HCT116 (cell line): Measurements from ENCODE around the gene CEACAM18. TPM values are rescaled to one million over a fixed set of nuclear protein-coding genes. Genes with fewer than 3 reads are reported as not detected.

ENCODE experiments used
- ATAC-seq: fragments of 200-7000 bp; cut with Tn5 transposase; 2 replicates; pipeline ENCODE4 v1.9.1; 2020; ENCODE audit warnings: mild to moderate bottlenecking, moderate library complexity
- BruUV-seq: library from RNA; stranded (reverse); fragments of 400-500 nt; replicated peaks from 2 replicates; lab custom pipeline; 2021; lab: Mats Ljungman, UMichigan
- CTCF ChIA-PET: fragments of 300-600 bp; sonication (Branson Sonifier 250); formaldehyde crosslinking; loops from one replicate; lab custom pipeline; 2021; ENCODE audit warnings: antibody characterized with exemption; lab: Charles Lee
- POLR2A ChIA-PET: fragments of 300-600, 350-600 bp; sonication (Branson Sonifier 250); formaldehyde crosslinking; loops from one replicate; lab custom pipeline; 2021; ENCODE audit warnings: antibody characterized with exemption; lab: Charles Lee
- RAD21 ChIA-PET, 2 experiments: fragments of 300-600 bp; sonication (Branson Sonifier 250); formaldehyde crosslinking; loops; one replicate each; lab custom pipeline; 2023; ENCODE audit warnings: low total read pairs in 2 of 2; ENCODE audit not compliant: uncharacterized antibody in 2 of 2, unreplicated experiment in 2 of 2, low non-redundant PET in 1 of 2; lab: Charles Lee
- DNase-seq: peaks from one replicate; pipeline ENCODE4 v3.0.0-alpha.2; 2010; ENCODE audit warnings: low read depth, low spot score
- H2AFZ ChIP-seq: fragments of 200-600 bp; shearing (Covaris generic), sonication (generic); 2 replicates; pipeline ENCODE4 v1.6.1; 2017; ENCODE audit warnings: low read depth, mixed run types, mixed read lengths, antibody characterized with exemption, low read length; ENCODE audit not compliant: poor library complexity, severe bottlenecking
- H3K27ac ChIP-seq: 2 replicates; pipeline ENCODE4 v1.5.1; 2012; ENCODE audit warnings: low read depth, low read length
- H3K27me3 ChIP-seq: fragments of 200-600 bp; sonication (generic); 2 replicates; pipeline ENCODE4 v1.6.1; 2016; ENCODE audit warnings: mixed run types, low read length, mixed read lengths; ENCODE audit not compliant: insufficient read depth
- H3K36me3 ChIP-seq, 2 experiments: fragments of 200-500 bp in 1 of 2; fragments of 200-600 bp in 1 of 2; sonication (Bioruptor generic) in 1 of 2; sonication (generic) in 1 of 2; 2 replicates each; pipeline versions ENCODE4 v1.5.1 to v1.6.1; 2014 to 2016; ENCODE audit warnings: low read length in 2 of 2, inconsistent platforms in 1 of 2, mixed read lengths in 1 of 2, mixed run types in 1 of 2; ENCODE audit not compliant: insufficient read depth in 2 of 2, control insufficient read depth in 1 of 2
- H3K4me1 ChIP-seq, 2 experiments: fragments of 200-600 bp in 1 of 2; sonication (generic) in 1 of 2; 2 replicates each; pipeline versions ENCODE4 v1.5.1 to v1.6.1; 2012 to 2017; ENCODE audit warnings: low read length in 2 of 2, inconsistent platforms in 1 of 2, mild to moderate bottlenecking in 1 of 2, mixed read lengths in 1 of 2, mixed run types in 1 of 2, moderate library complexity in 1 of 2; ENCODE audit not compliant: insufficient read depth in 2 of 2, control insufficient read depth in 1 of 2
- H3K4me2 ChIP-seq: fragments of 200-600 bp; sonication (generic); 2 replicates; pipeline ENCODE4 v1.6.1; 2017; ENCODE audit warnings: mixed run types, low read length, mixed read lengths
- H3K4me3 ChIP-seq, 2 experiments: fragments of 200-600 bp in 1 of 2; sonication (generic) in 1 of 2; replicated peaks in 1 of 2; 2 replicates each; pipeline ENCODE4 v1.5.1; 2011 to 2016; ENCODE audit warnings: low read length in 2 of 2, control low read depth in 1 of 2, low read depth in 1 of 2, mild to moderate bottlenecking in 1 of 2, mixed read lengths in 1 of 2, mixed run types in 1 of 2
- H3K79me2 ChIP-seq: fragments of 200-600 bp; sonication (generic); 2 replicates; pipeline ENCODE4 v1.6.1; 2017; ENCODE audit warnings: mild to moderate bottlenecking, mixed run types, low read length, moderate library complexity, mixed read lengths; ENCODE audit not compliant: insufficient read depth
- H3K9ac ChIP-seq: fragments of 200-600 bp; sonication (generic); 2 replicates; pipeline ENCODE4 v1.6.1; 2016; ENCODE audit warnings: low read length, mixed read lengths
- H3K9me2 ChIP-seq: fragments of 200-600 bp; sonication (generic), shearing (Covaris generic); 2 replicates; pipeline ENCODE4 v1.6.1; 2017; ENCODE audit warnings: mixed run types, mild to moderate bottlenecking, moderate library complexity; ENCODE audit not compliant: insufficient read depth
- H3K9me3 ChIP-seq, 2 experiments: fragments of 200-500 bp in 1 of 2; fragments of 200-600 bp in 1 of 2; sonication (Bioruptor generic) in 1 of 2; sonication (generic) in 1 of 2; 2 replicates each; pipeline ENCODE4 v1.6.1; 2014 to 2017; ENCODE audit warnings: low read length in 2 of 2, mixed read lengths in 2 of 2, inconsistent platforms in 1 of 2, low read depth in 1 of 2, mild to moderate bottlenecking in 1 of 2, mixed run types in 1 of 2, moderate library complexity in 1 of 2; ENCODE audit not compliant: control insufficient read depth in 1 of 2, insufficient read depth in 1 of 2
- H4K20me1 ChIP-seq: fragments of 200-600 bp; sonication (generic), shearing (Covaris generic); 2 replicates; pipeline ENCODE4 v1.6.1; 2017; ENCODE audit warnings: mixed run types, mild to moderate bottlenecking, moderate library complexity; ENCODE audit not compliant: insufficient read depth
- CBX3 ChIP-seq: IDR thresholded peaks from 2 replicates; pipeline ENCODE4 v1.6.1; 2012; ENCODE audit warnings: low read depth
- CTCF ChIP-seq, 3 experiments: fragments of 200-600 bp in 1 of 3; sonication (generic) in 1 of 3; IDR thresholded peaks in 2 of 3; conservative IDR thresholded peaks in 1 of 3; 2 replicates each; pipeline ENCODE4 v1.5.1; 2012 to 2017; ENCODE audit warnings: low read depth in 2 of 3, low read length in 2 of 3, antibody characterized with exemption in 1 of 3, borderline replicate concordance in 1 of 3, control low read depth in 1 of 3, mild to moderate bottlenecking in 1 of 3, mixed read lengths in 1 of 3, mixed run types in 1 of 3, moderate library complexity in 1 of 3; ENCODE audit not compliant: insufficient read depth in 1 of 3
- ELF1 ChIP-seq: IDR thresholded peaks from 2 replicates; pipeline ENCODE4 v1.6.1; 2012; ENCODE audit warnings: low read depth, borderline replicate concordance
- EZH2phosphoT487 ChIP-seq: fragments of 200-600 bp; IDR thresholded peaks from 2 replicates; pipeline ENCODE4 v1.6.1; 2018; ENCODE audit warnings: antibody characterized with exemption, borderline replicate concordance
- MAX ChIP-seq: IDR thresholded peaks from 2 replicates; pipeline ENCODE4 v1.6.1; 2012
- RAD21 ChIP-seq: IDR thresholded peaks from 2 replicates; pipeline ENCODE4 v1.6.1; 2012; ENCODE audit warnings: low read depth, mild to moderate bottlenecking
- SIN3A ChIP-seq: IDR thresholded peaks from 2 replicates; pipeline ENCODE4 v1.6.1; 2012; ENCODE audit warnings: low read depth
- ZFX ChIP-seq: fragments of 450-650 bp; IDR thresholded peaks from 2 replicates; pipeline ENCODE4 v1.6.1; 2017
- intact Hi-C: fragments of 100-400 bp; cut with micrococcal nuclease; formaldehyde crosslinking; loops from 2 replicates; pipeline ENCODE4 v1.10.0; 2022
- total RNA-seq: library from RNA; stranded (reverse); gene quantifications from one replicate; pipeline ENCODE4 v1.2.1, GENCODE V29; 2021; ENCODE audit not compliant: unreplicated experiment
- TF ChIP-seq, protein P1 (sequence below): IDR thresholded peaks from 2 replicates; pipeline ENCODE4 v1.6.1; 2011; ENCODE audit warnings: mild to moderate bottlenecking, low read length, moderate library complexity; ENCODE audit not compliant: insufficient replicate concordance; ENCODE audit errors: extremely low read depth

CEACAM18 gene
- total RNA-seq, 1 experiment from 2014 or later: not detected

DNA sequence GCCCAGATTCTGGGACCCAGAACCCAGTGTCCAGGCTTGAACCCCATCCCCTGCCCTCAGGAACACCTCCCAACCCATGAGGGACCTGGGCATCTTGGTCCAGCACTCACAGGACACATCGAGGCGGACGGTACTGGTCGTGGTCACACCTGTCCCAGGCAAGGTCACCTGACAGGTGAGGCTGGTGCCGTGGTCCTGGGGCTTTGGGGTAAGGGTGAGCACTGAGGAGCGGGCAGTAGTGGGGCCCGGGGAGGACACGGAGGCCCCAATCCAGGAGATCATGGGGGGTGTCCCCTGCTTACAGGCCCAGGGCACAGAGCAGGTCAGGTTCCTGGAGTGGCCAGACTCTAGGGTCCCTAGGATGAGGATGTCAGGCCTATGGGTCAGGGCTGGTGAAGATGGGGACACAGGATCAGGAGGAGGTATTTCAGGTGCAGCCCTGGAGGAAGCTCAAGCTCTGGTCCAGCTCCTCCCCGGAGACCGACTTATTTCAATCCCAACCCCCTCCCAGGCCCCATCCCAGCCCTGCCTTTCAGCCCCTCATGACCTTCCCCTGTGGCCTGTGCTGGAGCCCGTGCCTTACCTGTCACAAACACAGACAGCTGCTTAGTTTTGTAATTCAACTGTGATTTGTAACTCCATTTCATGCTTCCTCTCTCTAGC is 20.9 kb upstream of the CEACAM18 start:
- no peaks in the 10 kb centered on the region for H3K79me2 ChIP-seq
- no peaks in the 10 kb centered on the region for H3K9me2 ChIP-seq
- H3K4me3 ChIP-seq: no peak overlapping the region
- no peaks in the 10 kb centered on the region for H3K36me3 ChIP-seq
- H3K9ac ChIP-seq: no peak overlapping the region
- H3K27me3 ChIP-seq: no peaks in the 10 kb centered on the region
- no peak for DNase-seq
- no peaks in the 10 kb centered on the region for H3K4me1 ChIP-seq
- ChIA-PET RAD21 (no interaction called here), POLR2A (no interaction called here), CTCF (no interaction called here)
- TF ChIP-seq ZFX (no peak), EZH2phosphoT487 (no peak), RAD21 (no peak), MAX (no peak), CBX3 (no peak), ELF1 (no peak), CTCF (IDR thresholded peaks at IDR 0.05 in 2 of 3, conservative IDR thresholded peaks at IDR 0.05 in 1 of 3; ENCODE audit: borderline replicate concordance in 1 of 3, insufficient read depth in 1 of 3, low read depth in 2 of 3, low read length in 2 of 3) (no peak), SIN3A (no peak)
- TF ChIP-seq, protein P1, sequence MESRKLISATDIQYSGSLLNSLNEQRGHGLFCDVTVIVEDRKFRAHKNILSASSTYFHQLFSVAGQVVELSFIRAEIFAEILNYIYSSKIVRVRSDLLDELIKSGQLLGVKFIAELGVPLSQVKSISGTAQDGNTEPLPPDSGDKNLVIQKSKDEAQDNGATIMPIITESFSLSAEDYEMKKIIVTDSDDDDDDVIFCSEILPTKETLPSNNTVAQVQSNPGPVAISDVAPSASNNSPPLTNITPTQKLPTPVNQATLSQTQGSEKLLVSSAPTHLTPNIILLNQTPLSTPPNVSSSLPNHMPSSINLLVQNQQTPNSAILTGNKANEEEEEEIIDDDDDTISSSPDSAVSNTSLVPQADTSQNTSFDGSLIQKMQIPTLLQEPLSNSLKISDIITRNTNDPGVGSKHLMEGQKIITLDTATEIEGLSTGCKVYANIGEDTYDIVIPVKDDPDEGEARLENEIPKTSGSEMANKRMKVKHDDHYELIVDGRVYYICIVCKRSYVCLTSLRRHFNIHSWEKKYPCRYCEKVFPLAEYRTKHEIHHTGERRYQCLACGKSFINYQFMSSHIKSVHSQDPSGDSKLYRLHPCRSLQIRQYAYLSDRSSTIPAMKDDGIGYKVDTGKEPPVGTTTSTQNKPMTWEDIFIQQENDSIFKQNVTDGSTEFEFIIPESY: no peak
- H2AFZ ChIP-seq: no peak overlapping the region
- ATAC-seq: no peak
- H3K27ac ChIP-seq: no peak overlapping the region
- no peaks in the 10 kb centered on the region for H4K20me1 ChIP-seq
- intact Hi-C loops: no loop called here
- no TSS peak for BruUV-seq
- no peaks in the 10 kb centered on the region for H3K9me3 ChIP-seq
- H3K4me2 ChIP-seq: no peak overlapping the region
